ENCODE measurements around the gene ARHGAP26.

The ARHGAP26 gene

GRCh38 chr5:143001764-143002351, 231.7 kb downstream of the ARHGAP26 start:
- DNase-seq, result peak; percentile 36

GRCh38 chr5:143002459-143003327, 232.5 kb downstream of the ARHGAP26 start:
- DNase-seq, result peak; percentile 58

- DNase-seq, result no peak
These were observed 233.1 kb downstream of the ARHGAP26 start for GRCh38 chr5:143003328-143003636.

GRCh38 chr5:143004361-143005145, 234.4 kb downstream of the ARHGAP26 start:
- DNase-seq, result no peak

GRCh38 chr5:143006501-143006900, 236.3 kb downstream of the ARHGAP26 start:
- no peak for DNase-seq

- no peak for DNase-seq
These were observed 237.9 kb downstream of the ARHGAP26 start for GRCh38 chr5:143008032-143008431.

- DNase-seq, result peak; percentile 63
These were observed 238.8 kb downstream of the ARHGAP26 start for GRCh38 chr5:143008809-143009521.

GRCh38 chr5:143010351-143010750, 240.2 kb downstream of the ARHGAP26 start:
- no peak for DNase-seq

GRCh38 chr5:143011585-143011984, 241.4 kb downstream of the ARHGAP26 start:
- no peak for DNase-seq

GRCh38 chr5:143013176-143013891, 243.2 kb downstream of the ARHGAP26 start:
- DNase-seq, result no peak

- no peak for DNase-seq
These were observed 244.0 kb downstream of the ARHGAP26 start for GRCh38 chr5:143014017-143014651.

GRCh38 chr5:143016777-143017516, 246.8 kb downstream of the ARHGAP26 start:
- DNase-seq, result no peak

GRCh38 chr5:143017541-143017940, 247.4 kb downstream of the ARHGAP26 start:
- DNase-seq, result no peak

GRCh38 chr5:143017992-143018391, 247.8 kb downstream of the ARHGAP26 start:
- DNase-seq, result no peak

- DNase-seq, result no peak
These were observed 249.0 kb downstream of the ARHGAP26 start for GRCh38 chr5:143019157-143019556.

GRCh38 chr5:143019614-143020515, 249.7 kb downstream of the ARHGAP26 start:
- no peak for DNase-seq

GRCh38 chr5:143021595-143021994, 251.4 kb downstream of the ARHGAP26 start:
- no peak for DNase-seq

- DNase-seq, result no peak
These were observed 253.4 kb downstream of the ARHGAP26 start for GRCh38 chr5:143023411-143024096.

GRCh38 chr5:143024228-143024920, 254.2 kb downstream of the ARHGAP26 start:
- DNase-seq, result no peak
